Measurements from ENCODE around the gene EEIG2. TPM values are rescaled to one million over a fixed set of nuclear protein-coding genes. Genes with fewer than 3 reads are reported as not detected.

The EEIG2 gene
- total RNA-seq, 2 donors from 2014 or later = 12.4 to 20.3 TPM

- WGBS = 75% methylated on average over 6 of the region's 6 CpGs
- no peaks in the 10 kb centered on the region for H3K27me3 ChIP-seq (replicated peaks; ENCODE audit: insufficient read depth)
- peaks cover 8% of the 10 kb centered on the region for H3K4me1 ChIP-seq (replicated peaks)
- H3K36me3 ChIP-seq = no peaks in the 10 kb centered on the region
- DNase-seq (ENCODE audit: low spot score) = no peak
- H3K27ac ChIP-seq = no peak overlapping the region
- intact Hi-C loops (cut with DNase I) = no loop called here
- no peaks in the 10 kb centered on the region for H3K9me3 ChIP-seq
- H3K4me3 ChIP-seq = no peak overlapping the region
- TF ChIP-seq POLR2AphosphoS5 (IDR thresholded peaks at IDR 0.05) (no peak), CTCF (IDR thresholded peaks at IDR 0.05) (no peak), POLR2A (IDR thresholded peaks at IDR 0.05) (no peak)
Measured at GRCh38 chr1:108565081-108565480, 5.2 kb downstream of the EEIG2 start.

- no peaks in the 10 kb centered on the region for H3K27me3 ChIP-seq (replicated peaks; ENCODE audit: insufficient read depth)
- no peak for DNase-seq (ENCODE audit: low spot score)
- H3K9me3 ChIP-seq = no peaks in the 10 kb centered on the region
- TF ChIP-seq POLR2AphosphoS5 (IDR thresholded peaks at IDR 0.05) (no peak), POLR2A (IDR thresholded peaks at IDR 0.05) (no peak), CTCF (IDR thresholded peaks at IDR 0.05) (no peak)
- no peaks in the 10 kb centered on the region for H3K36me3 ChIP-seq
- H3K27ac ChIP-seq = no peak overlapping the region
- no peak overlapping the region for H3K4me3 ChIP-seq
- H3K4me1 ChIP-seq (replicated peaks) = peaks cover 8% of the 10 kb centered on the region
- 69% methylated on average over 1 of the region's 1 CpG for WGBS
- intact Hi-C loops (cut with DNase I) = no loop called here
Measured at GRCh38 chr1:108565512-108565911, 5.6 kb downstream of the EEIG2 start.

GRCh38 chr1:108568589-108568988, 8.7 kb downstream of the EEIG2 start:
- Histone ChIP-seq H3K9me3 (no peaks in the 10 kb centered on the region), H3K36me3 (no peaks in the 10 kb centered on the region), H3K27me3 (replicated peaks; ENCODE audit: insufficient read depth) (no peaks in the 10 kb centered on the region), H3K4me1 (replicated peaks) (no peaks in the 10 kb centered on the region), H3K4me3 (no peak overlapping the region), H3K27ac (no peak overlapping the region)
- intact Hi-C loops (cut with DNase I) = no loop called here
- WGBS = 94% methylated on average over 2 of the region's 2 CpGs
- DNase-seq (ENCODE audit: low spot score) = no peak
- TF ChIP-seq POLR2A (IDR thresholded peaks at IDR 0.05) (no peak), POLR2AphosphoS5 (IDR thresholded peaks at IDR 0.05) (no peak), CTCF (IDR thresholded peaks at IDR 0.05) (no peak)

- intact Hi-C loops (cut with DNase I) = no loop called here
Measured at GRCh38 chr1:108569097-108569728, 9.3 kb downstream of the EEIG2 start.

More at GRCh38 chr1:108569097-108569728, 9.3 kb downstream of the EEIG2 start:
- WGBS = 89% methylated on average over 3 of the region's 3 CpGs
- Histone ChIP-seq H3K27ac (no peak overlapping the region), H3K9me3 (no peaks in the 10 kb centered on the region), H3K4me1 (replicated peaks) (no peaks in the 10 kb centered on the region), H3K27me3 (replicated peaks; ENCODE audit: insufficient read depth) (no peaks in the 10 kb centered on the region), H3K36me3 (no peaks in the 10 kb centered on the region), H3K4me3 (no peak overlapping the region)
- DNase-seq (ENCODE audit: low spot score) = no peak
- TF ChIP-seq POLR2AphosphoS5 (IDR thresholded peaks at IDR 0.05) (no peak), POLR2A (IDR thresholded peaks at IDR 0.05) (no peak), CTCF (IDR thresholded peaks at IDR 0.05) (no peak)

Measured in prostate gland (tissue), 2 donors.